Heart left ventricle (tissue), 16 donors: Measurements from ENCODE around the gene RAI2. TPM values are rescaled to one million over a fixed set of nuclear protein-coding genes. Genes with fewer than 3 reads are reported as not detected.

Source experiments
- ATAC-seq, 4 donors: fragments of 200-7000 bp; cut with Tn5 transposase; one replicate each; pipeline ENCODE4 v1.9.1; 2020 to 2022; ENCODE audit warnings: moderate library complexity in 4 of 4, mild to moderate bottlenecking in 3 of 4, moderate number of reproducible peaks in 1 of 4
- DNase-seq, 5 donors: peaks; one replicate each; pipeline ENCODE4 v3.0.0-alpha.2; 2020
- H3K27ac ChIP-seq, 12 donors: fragments of 200-600 bp; sonication (generic) in 4 of 12; one replicate each; pipeline versions ENCODE4 v1.5.0 to v1.8.0; 2016 to 2022; ENCODE audit warnings: mild to moderate bottlenecking in 2 of 12
- H3K27me3 ChIP-seq, 9 donors: fragments of 200-600 bp; sonication (generic) in 2 of 9; one replicate each; pipeline versions ENCODE4 v1.5.1 to v1.8.0; 2016 to 2022; ENCODE audit warnings: mild to moderate bottlenecking in 3 of 9
- H3K36me3 ChIP-seq, 9 donors: fragments of 200-600 bp; sonication (generic) in 2 of 9; one replicate each; pipeline versions ENCODE4 v1.5.0 to v1.8.0; 2018 to 2022; ENCODE audit warnings: mild to moderate bottlenecking in 2 of 9
- H3K4me1 ChIP-seq, 12 donors: fragments of 200-600 bp; sonication (generic) in 4 of 12; one replicate each; pipeline versions ENCODE4 v1.5.0 to v1.8.0; 2016 to 2022; ENCODE audit warnings: mild to moderate bottlenecking in 3 of 12
- H3K4me3 ChIP-seq, 12 donors: fragments of 200-600 bp; sonication (generic) in 4 of 12; one replicate each; pipeline versions ENCODE4 v1.5.0 to v1.8.0; 2017 to 2022; ENCODE audit warnings: mild to moderate bottlenecking in 9 of 12, moderate library complexity in 4 of 12
- H3K9me3 ChIP-seq, 12 donors: fragments of 200-600 bp; sonication (generic) in 4 of 12; one replicate each; pipeline versions ENCODE4 v1.5.0 to v1.8.0; 2016 to 2022; ENCODE audit warnings: mild to moderate bottlenecking in 1 of 12
- CTCF ChIP-seq, 12 donors: fragments of 200-600 bp; sonication (generic) in 4 of 12; IDR thresholded peaks; one replicate each; pipeline versions ENCODE4 v1.5.0 to v1.8.0; 2018 to 2022; ENCODE audit warnings: antibody characterized with exemption in 12 of 12, mild to moderate bottlenecking in 5 of 12
- POLR2A ChIP-seq, 2 donors: fragments of 450-650 bp; IDR thresholded peaks; one replicate each; pipeline ENCODE4 v1.6.1; 2017; ENCODE audit warnings: antibody characterized with exemption in 2 of 2, mild to moderate bottlenecking in 2 of 2, moderate library complexity in 2 of 2
- whole genome bisulfite sequencing, 4 donors: extraction: QIAGEN DNeasy Blood & Tissue Kit in 2 of 4; methylation state at CpG; one replicate each; pipeline versions ENCODE4 v1.1.5 to v1.1.7; 2013 to 2018; 5-methylcytosine and 5-hydroxymethylcytosine counted together
- intact Hi-C, 10 donors: fragments of 100-400 bp; cut with DNase I; formaldehyde crosslinking; loops; one replicate each; pipeline versions ENCODE4 v1.11.1 to v1.14.2; 2022
- polyA plus RNA-seq, 2 donors: library from polyadenylated mRNA; stranded (reverse); fragments of 200-250 nt; gene quantifications; one replicate each; pipeline ENCODE4 v1.2.3, GENCODE V29; 2013
- total RNA-seq, 9 donors: library from RNA; depleted of rRNA in 2 of 9; stranded (reverse); fragments of >200 nt in 2 of 9; fragmentation: NEBNext Ultra II Directional in 3 of 9; extraction: Animal tissue kit (Norgen Biotek cat#: 25700) in 3 of 9; gene quantifications; one replicate each; pipeline versions ENCODE4 v1.1.0 to v1.2.4, GENCODE V29; 2016 to 2023
- donor health status: ischemic (EF 13 %, LVEDD 7.1; RV severe dilation, severe dysfunction).
- donor health status: healthy with polysubstance abuse.
- donor health status: DM: no; HTN: yes; CAD: no.
- donor health status: DM: no; HTN: no; CAD: no.
- donor health status: ischemic (EF 25% LVEDD 6.9; RV normal size, moderate dysfunction).
- donor health status: ischemic (EF 25% LVEDD 5.7; RV mildly dilated, moderate dysfunction).
- donor health status: healthy.
- donor health status: DM: yes; HTN: yes; CAD: no.
- donor health status: ischemic (EF 35%, LVEDD 5.7; RV mildly dilated, moderate dysfunction).
- donor health status: nonischemic (EF 11% LVEDD 7.7; RV severe dilation, severe dysfunction).
- donor health status: DM: yes; HTN: yes; CAD: no.
- donor health status: PGD.
- donor health status: ischemic (EF 29% LVEDD 5.4; RV normal size, mild dysfunction).
- donor health status: nonischemic (EF 23%, LVEDD 6.1; RV moderate dilation, normal function).

Gene RAI2
- total and polyA plus RNA-seq, 11 donors: 16.2 to 31.3 (median 22.1) TPM

GRCh38 chrX:17831255-17831654 is 29.8 kb downstream of the RAI2 start:
- H3K27me3 ChIP-seq: peaks cover 0 to 14% (median 0%) of the 10 kb centered on the region in 9 donors
- ATAC-seq (no peak), DNase-seq (no peak)
- TF ChIP-seq CTCF (IDR thresholded peaks at IDR 0.05) (no peak), POLR2A (IDR thresholded peaks at IDR 0.05) (no peak)
- H3K27ac ChIP-seq: no peak overlapping the region
- H3K36me3 ChIP-seq: no peaks in the 10 kb centered on the region
- WGBS, 4 donors: 50 to 81% (median 66%) methylated on average over 3 of the region's 3 CpGs
- H3K9me3 ChIP-seq: no peaks in the 10 kb centered on the region
- intact Hi-C loops: no loop called here
- H3K4me3 ChIP-seq: no peak overlapping the region
- peaks cover 0 to 22% (median 3%) of the 10 kb centered on the region in 12 donors for H3K4me1 ChIP-seq

GRCh38 chrX:17830211-17830610 is 30.9 kb downstream of the RAI2 start:
- H3K27ac ChIP-seq: peak overlapping the region in 5 of 12 donors; percentile 2 to 54 (median 14)
- intact Hi-C loops: no loop called here
- 10 to 15% (median 13%) methylated on average over 1 of the region's 1 CpG for WGBS, 4 donors

GRCh38 chrX:17829566-17829965 is 31.5 kb downstream of the RAI2 start:
- WGBS, 4 donors: 92 to 100% (median 98%) methylated on average over 1 of the region's 1 CpG
- intact Hi-C loops: no loop called here

More at GRCh38 chrX:17830211-17830610, 30.9 kb downstream of the RAI2 start:
- peaks cover 0 to 22% (median 3%) of the 10 kb centered on the region in 12 donors for H3K4me1 ChIP-seq
- no peak overlapping the region for H3K4me3 ChIP-seq
- no peaks in the 10 kb centered on the region for H3K36me3 ChIP-seq
- peaks cover 0 to 14% (median 0%) of the 10 kb centered on the region in 9 donors for H3K27me3 ChIP-seq
- no peaks in the 10 kb centered on the region for H3K9me3 ChIP-seq
- TF ChIP-seq POLR2A (IDR thresholded peaks at IDR 0.05) (no peak), CTCF (IDR thresholded peaks at IDR 0.05) (no peak)
- ATAC-seq (peak in 1 of 4 donors; percentile 42), DNase-seq (no peak)

GRCh38 chrX:17828171-17828570 is 32.9 kb downstream of the RAI2 start:
- no peak for TF ChIP-seq CTCF (IDR thresholded peaks at IDR 0.05)
- Histone ChIP-seq H3K27me3 (peaks cover 0 to 5% (median 0%) of the 10 kb centered on the region in 9 donors), H3K36me3 (no peaks in the 10 kb centered on the region), H3K4me3 (no peak overlapping the region), H3K27ac (no peak overlapping the region), H3K9me3 (no peaks in the 10 kb centered on the region), H3K4me1 (peaks cover 0 to 22% (median 3%) of the 10 kb centered on the region in 12 donors)
- intact Hi-C loops: no loop called here
- DNase-seq: no peak
- ATAC-seq: no peak
- 74 to 91% (median 88%) methylated on average over 3 of the region's 3 CpGs for WGBS, 4 donors

More at GRCh38 chrX:17829566-17829965, 31.5 kb downstream of the RAI2 start:
- peak overlapping the region in 1 of 12 donors; percentile 2 for H3K27ac ChIP-seq
- no peak for DNase-seq
- H3K4me3 ChIP-seq: no peak overlapping the region
- H3K27me3 ChIP-seq: peaks cover 0 to 8% (median 0%) of the 10 kb centered on the region in 9 donors
- H3K4me1 ChIP-seq: peaks cover 0 to 22% (median 3%) of the 10 kb centered on the region in 12 donors
- H3K9me3 ChIP-seq: no peaks in the 10 kb centered on the region
- no peaks in the 10 kb centered on the region for H3K36me3 ChIP-seq
- TF ChIP-seq POLR2A (IDR thresholded peaks at IDR 0.05) (no peak), CTCF (IDR thresholded peaks at IDR 0.05) (no peak)
- no peak for ATAC-seq
